ENCODE measurements around the gene KERA. TPM values are rescaled to one million over a fixed set of nuclear protein-coding genes. Genes with fewer than 3 reads are reported as not detected.

KERA gene
- total RNA-seq (not detected), polyA plus RNA-seq (not detected), total RNA-seq (0 reads per million in 6 experiments)

- POLR2A ChIA-PET: no interaction called here
- no peaks in the 10 kb centered on the region for H3K9me3 Mint-ChIP-seq
Measured at GRCh38 chr12:91057368-91058165, at the start of gene KERA. Gene KERA (minus strand): TSS chr12:91058024. CDS start chr12:91056281, 1,743 bp downstream.

GRCh38 chr12:91106283-91106682 lies 48.5 kb upstream of the KERA start:
- Mint-ChIP-seq H3K9me3 (peaks cover 0 to 2% (median 0%) of the 10 kb centered on the region in 9 donors), H3K4me3 (no peak overlapping the region), H3K4me1 (no peaks in the 10 kb centered on the region), H3K27me3 (peaks cover 0 to 3% (median 0%) of the 10 kb centered on the region in 5 donors), H3K36me3 (no peaks in the 10 kb centered on the region), H3K27ac (no peak overlapping the region)
- POLR2A ChIA-PET: no interaction called here
- DNase-seq (no peak), ATAC-seq (no peak)

More at GRCh38 chr12:91057368-91058165, at the start of gene KERA:
- Mint-ChIP-seq H3K36me3 (no peaks in the 10 kb centered on the region), H3K4me3 (no peak within 1 kb of the TSS), H3K27me3 (peaks cover 0 to 3% (median 0%) of the 10 kb centered on the region in 5 donors), H3K4me1 (no peaks in the 10 kb centered on the region), H3K27ac (no peak within 1 kb of the TSS)
- ATAC-seq (no peak), DNase-seq (no peak)

DNA sequence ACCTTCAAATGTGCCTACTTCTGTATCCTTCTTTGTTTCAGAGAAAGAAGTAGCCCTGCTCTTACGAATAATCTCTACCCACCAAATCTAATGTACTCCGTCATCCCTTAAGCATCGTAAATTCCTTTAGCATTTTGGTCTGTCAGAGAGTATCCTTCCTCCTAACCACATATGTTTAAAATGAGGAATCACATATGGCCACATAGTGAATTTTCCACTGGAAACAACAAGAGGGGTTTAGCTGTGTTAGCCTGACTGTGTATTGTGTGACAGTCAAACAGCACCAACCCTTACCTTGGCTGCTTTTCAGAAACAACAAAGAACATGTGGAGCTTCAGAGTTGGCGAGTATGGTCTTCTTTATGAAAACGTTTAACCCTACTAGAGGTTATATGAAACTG lies 48.0 kb upstream of the KERA start:
- H3K36me3 Mint-ChIP-seq: no peaks in the 10 kb centered on the region
- H3K9me3 Mint-ChIP-seq: peaks cover 0 to 2% (median 0%) of the 10 kb centered on the region in 9 donors
- POLR2A ChIA-PET: no interaction called here
- H3K4me3 Mint-ChIP-seq: no peak overlapping the region
- H3K4me1 Mint-ChIP-seq: no peaks in the 10 kb centered on the region
- DNase-seq (no peak), ATAC-seq (no peak)
- H3K27me3 Mint-ChIP-seq: peaks cover 0 to 3% (median 0%) of the 10 kb centered on the region in 5 donors
- H3K27ac Mint-ChIP-seq: no peak overlapping the region

GRCh38 chr12:91104812-91105466 lies 47.1 kb upstream of the KERA start:
- no peaks in the 10 kb centered on the region for H3K4me1 Mint-ChIP-seq
- no peak for ATAC-seq
- no peak overlapping the region for H3K4me3 Mint-ChIP-seq
- H3K36me3 Mint-ChIP-seq: no peaks in the 10 kb centered on the region
- POLR2A ChIA-PET: no interaction called here
- peaks cover 0 to 2% (median 0%) of the 10 kb centered on the region in 9 donors for H3K9me3 Mint-ChIP-seq
- no peak overlapping the region for H3K27ac Mint-ChIP-seq
- no peak for DNase-seq
- H3K27me3 Mint-ChIP-seq: peaks cover 0 to 3% (median 0%) of the 10 kb centered on the region in 5 donors

DNA sequence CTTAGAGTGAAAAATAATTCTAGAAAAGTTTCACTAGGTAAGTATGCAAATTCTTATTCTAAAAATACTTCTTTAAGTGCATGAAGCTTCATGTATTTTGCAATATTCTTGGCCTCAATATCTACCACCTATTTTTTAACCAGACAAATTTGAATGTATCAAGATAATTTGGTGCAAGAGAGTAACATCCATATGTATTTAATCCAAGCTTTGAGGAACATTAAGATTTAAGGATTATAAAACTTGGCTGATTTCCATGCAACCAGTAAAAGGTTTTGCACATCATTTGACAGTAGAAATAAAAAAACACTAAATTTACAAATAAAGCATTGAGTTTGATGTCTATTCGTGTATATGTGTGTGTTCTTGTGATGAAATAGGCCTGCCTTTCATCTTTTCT lies 45.8 kb upstream of the KERA start:
- Mint-ChIP-seq H3K4me3 (no peak overlapping the region), H3K36me3 (no peaks in the 10 kb centered on the region), H3K27me3 (peaks cover 0 to 3% (median 0%) of the 10 kb centered on the region in 5 donors), H3K4me1 (no peaks in the 10 kb centered on the region), H3K9me3 (peaks cover 0 to 2% (median 0%) of the 10 kb centered on the region in 9 donors), H3K27ac (no peak overlapping the region)
- no peak for ATAC-seq
- POLR2A ChIA-PET: no interaction called here
- no peak for DNase-seq

GRCh38 chr12:91103101-91103500 lies 45.3 kb upstream of the KERA start:
- peaks cover 0 to 3% (median 0%) of the 10 kb centered on the region in 4 donors for H3K4me1 Mint-ChIP-seq
- H3K4me3 Mint-ChIP-seq: no peak overlapping the region
- POLR2A ChIA-PET: no interaction called here
- H3K9me3 Mint-ChIP-seq: peaks cover 0 to 2% (median 0%) of the 10 kb centered on the region in 9 donors
- H3K27me3 Mint-ChIP-seq: peaks cover 0 to 1% (median 0%) of the 10 kb centered on the region in 5 donors
- ATAC-seq: no peak
- H3K36me3 Mint-ChIP-seq: no peaks in the 10 kb centered on the region
- DNase-seq: no peak
- H3K27ac Mint-ChIP-seq: no peak overlapping the region

GRCh38 chr12:91100906-91101305 lies 43.1 kb upstream of the KERA start:
- H3K4me3 Mint-ChIP-seq: no peak overlapping the region
- POLR2A ChIA-PET: no interaction called here
- peaks cover 0 to 3% (median 0%) of the 10 kb centered on the region in 4 donors for H3K4me1 Mint-ChIP-seq
- no peaks in the 10 kb centered on the region for H3K36me3 Mint-ChIP-seq
- H3K27me3 Mint-ChIP-seq: peaks cover 0 to 2% (median 0%) of the 10 kb centered on the region in 5 donors
- no peak for ATAC-seq
- DNase-seq: no peak
- no peaks in the 10 kb centered on the region for H3K9me3 Mint-ChIP-seq
- H3K27ac Mint-ChIP-seq: no peak overlapping the region

DNA sequence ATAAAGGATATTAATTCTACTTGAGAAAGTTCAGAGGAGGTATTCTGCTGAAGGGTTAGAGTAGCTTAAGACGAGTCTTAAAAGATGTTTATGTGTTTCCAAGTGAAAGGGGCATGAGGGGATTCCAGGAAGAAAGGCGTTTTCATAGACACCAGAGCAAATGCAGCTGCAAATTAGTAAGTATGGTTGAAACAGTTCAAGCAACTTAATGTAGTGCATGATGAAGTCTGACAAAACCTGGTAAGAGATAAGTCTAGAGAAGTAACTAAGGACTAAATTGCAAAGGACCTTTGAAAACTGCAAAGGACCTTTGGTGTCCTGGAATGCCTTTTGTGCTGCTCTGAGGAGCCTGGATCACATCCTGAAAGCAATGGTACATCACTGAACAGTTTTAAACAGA lies 42.0 kb upstream of the KERA start:
- no peaks in the 10 kb centered on the region for H3K36me3 Mint-ChIP-seq
- POLR2A ChIA-PET: no interaction called here
- no peaks in the 10 kb centered on the region for H3K9me3 Mint-ChIP-seq
- no peak overlapping the region for H3K27ac Mint-ChIP-seq
- ATAC-seq: no peak
- H3K27me3 Mint-ChIP-seq: peaks cover 0 to 4% (median 0%) of the 10 kb centered on the region in 5 donors
- DNase-seq: no peak
- H3K4me3 Mint-ChIP-seq: no peak overlapping the region
- H3K4me1 Mint-ChIP-seq: peaks cover 0 to 3% (median 0%) of the 10 kb centered on the region in 4 donors

DNA sequence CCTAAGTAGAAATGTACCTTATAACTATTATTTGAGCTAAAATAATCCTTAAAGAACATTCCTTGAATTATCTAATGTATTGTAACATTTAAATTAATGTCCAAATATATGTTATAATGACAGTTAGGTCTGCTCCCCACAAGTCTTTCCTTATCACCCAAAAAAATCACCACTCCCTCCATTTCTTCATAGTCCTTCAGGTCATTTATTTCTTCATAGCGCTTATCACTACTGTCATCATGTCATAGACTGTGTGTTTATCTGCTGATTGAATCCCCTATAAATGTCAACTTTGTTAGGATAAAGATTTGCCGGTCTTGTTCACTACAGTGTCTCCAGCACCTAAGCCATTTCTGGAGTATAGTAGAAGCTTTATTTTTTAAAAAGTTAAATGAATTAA lies 41.5 kb upstream of the KERA start:
- Mint-ChIP-seq H3K27ac (no peak overlapping the region), H3K36me3 (no peaks in the 10 kb centered on the region), H3K9me3 (no peaks in the 10 kb centered on the region), H3K4me3 (no peak overlapping the region), H3K27me3 (peaks cover 0 to 7% (median 2%) of the 10 kb centered on the region in 5 donors), H3K4me1 (peaks cover 0 to 3% (median 0%) of the 10 kb centered on the region in 4 donors)
- POLR2A ChIA-PET: no interaction called here
- no peak for ATAC-seq
- DNase-seq: no peak

GRCh38 chr12:91098941-91099340 lies 41.1 kb upstream of the KERA start:
- no peak overlapping the region for H3K4me3 Mint-ChIP-seq
- H3K27me3 Mint-ChIP-seq: peaks cover 0 to 8% (median 4%) of the 10 kb centered on the region in 5 donors
- DNase-seq (no peak), ATAC-seq (no peak)
- POLR2A ChIA-PET: no interaction called here
- no peak overlapping the region for H3K27ac Mint-ChIP-seq
- H3K4me1 Mint-ChIP-seq: peaks cover 0 to 3% (median 0%) of the 10 kb centered on the region in 4 donors
- H3K9me3 Mint-ChIP-seq: no peaks in the 10 kb centered on the region
- H3K36me3 Mint-ChIP-seq: no peaks in the 10 kb centered on the region

GRCh38 chr12:91098461-91098860 lies 40.6 kb upstream of the KERA start:
- POLR2A ChIA-PET: no interaction called here
- H3K4me3 Mint-ChIP-seq: no peak overlapping the region
- no peak for ATAC-seq

GRCh38 chr12:91094957-91095356 lies 37.1 kb upstream of the KERA start:
- Mint-ChIP-seq H3K9me3 (peaks cover 5 to 22% (median 11%) of the 10 kb centered on the region in 9 donors), H3K4me1 (peaks cover 0 to 3% (median 0%) of the 10 kb centered on the region in 4 donors), H3K36me3 (peaks cover 0 to 10% (median 2%) of the 10 kb centered on the region in 3 donors), H3K27me3 (peaks cover 0 to 13% (median 4%) of the 10 kb centered on the region in 5 donors), H3K27ac (no peak overlapping the region), H3K4me3 (no peak overlapping the region)
- no peak for ATAC-seq
- POLR2A ChIA-PET: no interaction called here
- no peak for DNase-seq

More at GRCh38 chr12:91098461-91098860, 40.6 kb upstream of the KERA start:
- Mint-ChIP-seq H3K9me3 (peaks cover 0 to 3% (median 0%) of the 10 kb centered on the region in 9 donors), H3K36me3 (no peaks in the 10 kb centered on the region), H3K27me3 (peaks cover 0 to 8% (median 4%) of the 10 kb centered on the region in 5 donors), H3K4me1 (peaks cover 0 to 3% (median 0%) of the 10 kb centered on the region in 4 donors), H3K27ac (no peak overlapping the region)
- no peak for DNase-seq

DNA sequence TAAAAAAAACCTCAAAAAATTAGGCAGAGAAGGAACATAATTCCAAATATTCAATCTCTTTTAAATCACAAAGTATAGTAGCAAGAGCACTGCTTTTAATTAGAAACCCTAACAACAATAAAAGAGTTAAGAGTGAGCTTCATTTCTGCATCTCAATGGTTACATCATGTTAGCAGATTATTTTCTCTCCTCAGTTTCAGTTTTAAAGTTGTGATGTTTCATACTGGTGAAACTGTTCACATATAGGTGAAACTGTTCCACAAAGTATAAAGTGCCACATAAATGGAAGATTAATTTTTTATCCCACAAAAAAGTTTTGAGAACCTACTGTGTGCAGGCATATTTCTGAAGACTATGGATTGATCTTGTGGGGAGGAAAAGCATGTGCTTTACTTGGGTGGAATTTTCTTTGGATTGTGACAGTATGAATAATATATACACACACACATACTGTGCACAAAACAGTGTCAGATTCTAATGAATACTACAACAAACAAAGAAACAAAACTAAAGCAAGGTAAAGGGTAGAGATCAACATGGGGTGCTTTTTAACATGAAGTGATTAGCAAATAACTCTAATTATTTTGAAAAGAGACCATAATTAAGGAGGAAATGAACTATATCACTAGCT lies 36.3 kb upstream of the KERA start:
- Mint-ChIP-seq H3K27ac (no peak overlapping the region), H3K4me3 (no peak overlapping the region), H3K27me3 (peaks cover 0 to 13% (median 4%) of the 10 kb centered on the region in 5 donors), H3K9me3 (peaks cover 6 to 30% (median 18%) of the 10 kb centered on the region in 9 donors), H3K4me1 (peaks cover 0 to 3% (median 0%) of the 10 kb centered on the region in 4 donors), H3K36me3 (peaks cover 0 to 18% (median 2%) of the 10 kb centered on the region in 3 donors)
- ATAC-seq (no peak), DNase-seq (no peak)
- POLR2A ChIA-PET: no interaction called here

Measured in naive thymus-derived CD8-positive, alpha-beta T cell (primary cell).